Hepatocyte (in vitro differentiated cells): ENCODE measurements around the gene ATAD1.
"Not testable (repeated sequence)": the region's sequence is repeated elsewhere in the genome, so short reads cannot be mapped to it uniquely, and the experiment has no call there.

Experiments used
- CTCF ChIP-seq: fragments of 200-600 bp; sonication (generic); IDR thresholded peaks from 2 replicates; pipeline ENCODE4 v1.5.1; 2016; ENCODE audit warnings: antibody characterized with exemption, mild to moderate bottlenecking; ENCODE audit not compliant: poor library complexity
- EZH2 ChIP-seq: fragments of 200-600 bp; sonication (generic); IDR thresholded peaks from 2 replicates; pipeline ENCODE4 v1.6.1; 2016; ENCODE audit warnings: antibody characterized with exemption, mild to moderate bottlenecking, borderline replicate concordance
- EZH2phosphoT487 ChIP-seq: fragments of 200-600 bp; sonication (generic); IDR thresholded peaks from one replicate; pipeline ENCODE4 v1.6.1; 2018; ENCODE audit warnings: antibody characterized with exemption, mild to moderate bottlenecking, low read depth, moderate library complexity; ENCODE audit not compliant: unreplicated experiment, severe bottlenecking

GRCh38 chr10:87738253-87738652, 79.8 kb downstream of the ATAD1 start:
- TF ChIP-seq CTCF, EZH2phosphoT487, EZH2: not testable (repeated sequence)
